Measurements from ENCODE around the gene CHRD.
A peak's percentile ranks its signal among the peaks of the same experiment; 100 is the strongest.
"Not testable (repeated sequence)": the region's sequence is repeated elsewhere in the genome, so short reads cannot be mapped to it uniquely, and the experiment has no call there.

CHRD gene

DNA sequence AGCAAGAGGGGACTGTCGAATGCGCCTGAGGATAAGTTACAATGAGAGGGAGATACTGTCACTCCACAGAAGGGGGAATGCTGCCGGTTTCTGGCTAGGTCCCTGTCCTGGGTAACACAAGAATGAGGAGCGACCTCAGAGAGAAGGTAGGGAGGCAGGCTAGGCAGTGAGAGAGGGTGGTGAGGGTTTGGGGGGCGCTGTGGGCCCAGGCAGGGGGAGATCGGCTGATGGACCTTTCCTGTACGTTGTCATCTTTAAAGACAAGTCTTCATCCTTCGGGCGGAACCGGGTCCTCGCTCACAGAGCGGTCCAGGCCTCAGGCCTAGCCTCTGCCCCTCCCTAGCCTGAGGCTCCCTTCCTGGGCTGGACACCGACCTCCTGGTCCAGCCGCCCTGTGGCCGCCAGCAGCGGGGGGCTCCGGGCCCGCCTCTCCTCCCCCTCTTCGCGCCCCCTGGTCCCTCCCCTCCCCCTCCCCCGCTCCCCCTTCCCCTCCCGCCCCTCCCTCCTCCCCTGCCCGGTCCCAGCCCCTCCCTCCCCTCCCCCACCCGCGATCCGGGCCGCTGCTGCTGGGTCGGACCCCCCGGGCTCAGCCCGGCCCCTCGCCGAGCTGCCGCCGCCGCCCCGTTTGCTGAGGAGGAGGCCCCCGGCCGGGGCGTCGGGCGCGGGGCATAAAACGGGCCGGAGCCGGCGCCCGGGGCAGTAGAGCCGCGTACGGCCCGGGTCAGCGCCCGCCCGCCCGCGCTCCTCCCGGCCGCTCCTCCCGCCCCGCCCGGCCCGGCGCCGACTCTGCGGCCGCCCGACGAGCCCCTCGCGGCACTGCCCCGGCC is at the start of gene CHRD:
TSS of gene CHRD (plus strand) at position 697 of the 827 bp plus-strand sequence. CDS start 265 bp downstream, outside the sequence.
- no peak for DNase-seq

DNA sequence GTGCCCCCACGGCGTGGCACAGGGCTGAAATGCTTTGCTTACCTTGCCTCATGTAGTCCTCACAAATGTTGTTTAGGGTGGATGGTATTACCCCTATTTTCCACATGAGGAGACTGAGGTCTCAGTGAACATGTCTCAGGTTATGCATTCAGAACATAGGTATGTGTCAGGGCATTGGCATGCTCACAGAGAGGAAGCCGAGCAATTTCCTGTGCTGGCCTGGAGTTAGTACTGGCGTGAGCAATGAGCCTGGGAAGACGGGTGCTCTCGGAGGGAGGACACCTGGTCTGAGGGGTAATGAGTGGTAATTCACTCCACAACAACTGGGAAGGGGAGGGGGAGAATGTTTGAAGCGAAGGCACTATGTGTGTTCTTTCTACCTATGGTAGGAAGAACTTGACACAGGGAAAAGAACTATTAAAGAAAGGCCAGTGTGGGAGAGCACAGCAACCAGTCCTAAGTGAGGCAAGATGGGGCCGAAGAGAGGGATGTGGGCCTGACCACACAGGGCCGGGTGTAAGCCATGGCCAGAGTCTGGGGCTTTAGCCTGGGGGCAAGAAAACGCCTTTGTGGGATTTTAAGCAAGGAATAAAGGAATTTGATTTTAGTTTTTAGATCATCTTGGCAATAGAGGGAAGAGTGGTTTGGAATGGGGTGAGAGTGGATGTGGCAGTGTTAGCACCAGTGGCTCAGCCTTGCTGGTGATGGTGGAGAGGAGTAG is 47.3 kb upstream of the CHRD start:
- DNase-seq, result no peak

DNA sequence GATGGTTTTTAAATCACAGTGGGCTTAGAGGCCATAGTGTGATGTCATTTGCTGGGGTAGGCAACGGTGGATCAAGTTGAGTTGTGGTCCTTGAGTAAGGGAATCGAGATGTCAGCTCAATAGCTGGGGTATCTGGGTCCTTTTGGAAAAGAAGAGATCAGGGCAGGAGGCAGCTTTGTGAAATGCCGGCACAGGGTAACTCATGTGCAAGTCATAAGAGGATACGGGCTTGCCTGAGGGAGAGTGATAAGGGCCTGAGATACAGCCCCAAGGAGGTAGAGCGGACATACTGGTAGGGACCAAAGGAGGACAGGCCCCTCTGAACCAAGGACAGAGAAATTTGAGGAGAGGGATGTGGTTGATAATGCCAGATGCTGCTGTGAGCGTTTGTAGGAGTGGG is 46.7 kb upstream of the CHRD start:
- DNase-seq, result no peak

DNA sequence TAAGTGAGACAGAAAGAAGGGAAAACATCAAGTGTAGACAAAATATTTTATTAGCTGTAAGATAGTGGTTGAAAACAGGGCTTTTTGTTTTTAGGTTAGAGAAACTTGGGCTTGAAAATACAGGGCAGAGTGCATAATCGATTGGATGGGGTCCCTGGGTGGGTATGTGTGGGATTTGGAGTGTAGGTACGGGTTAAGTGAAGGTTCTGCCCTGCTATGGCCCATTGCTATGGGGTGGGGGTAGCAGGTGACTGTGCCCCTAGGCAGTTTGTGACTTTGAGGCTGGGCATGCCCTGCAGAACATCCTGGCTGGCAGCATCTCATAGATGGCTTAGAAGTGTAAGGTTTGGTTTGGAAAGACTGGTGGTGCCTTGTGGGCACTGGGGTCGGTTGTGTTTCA is 46.2 kb upstream of the CHRD start:
- DNase-seq, result no peak

DNA sequence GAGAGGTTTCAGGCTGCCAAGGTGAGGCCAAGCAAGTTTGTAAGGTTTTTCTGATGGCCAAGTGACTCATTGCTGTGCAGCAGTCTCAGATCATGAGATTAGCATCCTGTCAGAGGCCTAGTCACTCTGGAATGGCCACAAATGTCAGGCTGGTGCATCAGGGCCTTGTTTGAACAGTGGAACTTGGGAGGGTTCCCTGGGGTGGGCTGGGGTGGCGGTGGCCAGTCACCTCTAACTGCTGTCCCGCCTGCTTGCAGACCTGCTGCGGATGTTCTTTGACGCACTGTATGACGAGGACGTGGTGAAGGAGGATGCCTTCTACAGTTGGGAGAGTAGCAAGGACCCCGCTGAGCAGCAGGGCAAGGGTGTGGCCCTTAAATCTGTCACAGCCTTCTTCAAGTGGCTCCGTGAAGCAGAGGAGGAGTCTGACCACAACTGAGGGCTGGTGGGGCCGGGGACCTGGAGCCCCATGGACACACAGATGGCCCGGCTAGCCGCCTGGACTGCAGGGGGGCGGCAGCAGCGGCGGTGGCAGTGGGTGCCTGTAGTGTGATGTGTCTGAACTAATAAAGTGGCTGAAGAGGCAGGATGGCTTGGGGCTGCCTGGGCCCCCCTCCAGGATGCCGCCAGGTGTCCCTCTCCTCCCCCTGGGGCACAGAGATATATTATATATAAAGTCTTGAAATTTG is 45.2 kb upstream of the CHRD start:
- peak in 1 of 4 experiments; percentile 22 for DNase-seq

DNA sequence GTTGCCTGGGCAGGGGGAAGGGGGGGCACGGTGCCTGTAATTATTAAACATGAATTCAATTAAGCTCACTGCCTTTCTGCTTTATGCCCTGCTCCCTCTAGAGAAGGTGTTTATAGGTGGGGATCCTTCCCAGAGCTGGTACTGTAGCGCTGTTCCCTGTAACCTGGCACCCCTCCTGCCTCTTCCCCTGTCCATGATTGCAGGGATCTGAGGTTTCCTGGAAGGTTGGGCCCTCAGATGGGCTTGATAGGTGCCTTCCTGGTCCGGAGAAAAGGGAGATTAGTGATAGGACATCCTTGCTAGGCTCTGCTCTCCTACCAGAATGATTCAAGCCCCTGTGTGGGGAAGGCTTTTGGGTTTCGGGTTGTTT is 44.6 kb upstream of the CHRD start:
- no peak for DNase-seq

DNA sequence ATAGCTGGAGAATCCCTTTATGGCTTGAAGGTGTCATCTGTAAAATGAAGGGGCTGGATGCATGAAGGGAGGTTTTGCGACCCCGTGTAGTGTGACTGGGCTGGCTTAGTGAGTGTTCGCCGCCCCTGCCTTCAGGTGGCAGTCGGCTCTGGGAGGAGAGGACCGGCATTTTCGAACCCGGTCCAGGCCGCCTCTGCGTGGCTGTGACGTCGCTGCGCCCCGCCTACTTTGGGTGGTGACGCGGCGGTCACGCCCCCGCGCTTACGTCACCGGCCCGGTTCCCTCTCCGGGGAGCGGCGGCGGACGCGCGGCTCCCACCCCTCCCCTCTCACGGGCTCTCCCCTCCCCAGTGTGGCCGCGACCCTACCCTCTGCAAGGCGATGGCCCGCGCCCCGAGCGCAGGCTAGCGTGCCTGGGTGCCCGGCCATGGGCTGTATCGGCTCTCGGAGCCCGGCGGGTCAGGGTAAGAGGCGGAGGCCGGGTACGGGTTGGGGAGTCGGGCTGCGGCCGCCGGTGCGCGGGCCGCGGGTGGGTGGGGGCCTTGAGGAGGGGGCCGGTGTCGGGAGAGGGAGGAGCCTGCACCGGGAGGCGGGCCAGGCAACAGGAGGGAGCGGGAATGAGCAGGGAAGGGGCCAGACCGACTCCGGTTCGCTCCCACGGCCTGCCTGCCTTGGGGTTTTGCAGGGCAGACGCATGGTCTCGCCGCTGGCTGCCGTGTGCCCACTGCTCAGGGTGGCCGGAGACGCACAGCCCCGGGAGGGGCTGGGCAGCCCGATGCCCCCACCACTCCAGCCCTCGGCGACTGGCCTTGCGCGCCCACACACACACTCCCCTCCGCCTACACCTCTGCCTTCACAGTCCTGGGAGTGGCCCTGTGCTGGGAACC is 44.0 kb upstream of the CHRD start:
- peak; percentile 72 to 78 (median 75) for DNase-seq

DNA sequence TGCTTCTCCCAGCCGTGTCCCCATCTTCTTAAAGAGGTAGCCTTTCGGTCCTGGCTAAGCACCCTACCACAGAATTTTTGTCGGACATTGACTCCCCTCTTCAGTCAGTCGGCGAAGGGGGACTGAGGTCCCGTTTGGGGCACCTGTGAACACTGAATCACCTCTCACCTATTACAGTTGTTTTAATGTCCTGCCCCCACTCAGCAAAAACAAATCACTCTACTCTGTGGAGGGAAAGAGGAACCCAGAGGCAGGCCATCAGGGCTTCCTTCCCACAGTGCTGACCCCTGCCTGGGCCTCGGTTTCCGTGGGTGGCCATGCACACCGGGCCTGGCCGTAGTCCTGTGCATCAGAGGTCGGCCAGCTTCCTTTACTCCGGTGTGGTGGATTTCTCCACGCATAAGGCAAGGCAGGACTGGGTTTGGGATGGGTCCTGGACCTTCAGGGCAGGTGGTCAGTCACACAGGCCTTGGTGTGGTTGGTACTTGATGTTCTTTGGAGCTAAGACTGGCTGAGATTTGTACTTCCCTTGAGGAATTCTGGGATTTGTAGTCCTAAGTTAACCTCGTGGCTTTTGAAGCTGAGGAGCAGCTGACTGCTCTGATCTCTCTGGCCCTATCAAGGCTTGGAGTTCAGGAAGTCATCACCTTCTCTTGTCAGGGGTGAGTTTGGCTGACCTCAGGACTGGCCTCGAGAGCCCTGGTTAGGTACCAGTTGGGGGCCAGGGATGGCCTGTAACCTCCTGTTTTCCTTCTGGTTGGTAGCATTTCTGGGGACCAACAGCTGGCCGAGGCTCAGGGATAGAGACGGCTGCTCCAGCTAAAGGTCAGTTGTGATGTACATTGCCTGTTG is 43.1 kb upstream of the CHRD start:
- DNase-seq, result no peak

DNA sequence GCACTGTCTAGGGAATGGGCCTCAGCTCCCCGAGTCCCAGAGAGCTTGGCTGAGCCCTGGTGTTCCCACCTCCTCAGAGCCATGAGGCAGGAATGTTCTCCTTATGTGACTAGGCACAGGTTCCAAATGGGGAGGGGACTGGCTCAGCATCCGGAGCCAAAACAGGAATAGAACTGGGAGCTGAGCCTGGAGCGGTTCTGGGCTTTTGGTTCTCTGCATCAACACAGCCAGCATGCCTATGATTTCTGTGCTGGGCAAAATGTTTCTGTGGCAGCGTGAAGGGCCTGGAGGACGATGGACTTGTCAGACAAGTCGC is 42.5 kb upstream of the CHRD start, which contains the start of gene FAM131A:
TSS of gene FAM131A (plus strand) at position 202 of the 316 bp plus-strand sequence. CDS start at position 233, 31 bp downstream.
- DNase-seq, result no peak

DNA sequence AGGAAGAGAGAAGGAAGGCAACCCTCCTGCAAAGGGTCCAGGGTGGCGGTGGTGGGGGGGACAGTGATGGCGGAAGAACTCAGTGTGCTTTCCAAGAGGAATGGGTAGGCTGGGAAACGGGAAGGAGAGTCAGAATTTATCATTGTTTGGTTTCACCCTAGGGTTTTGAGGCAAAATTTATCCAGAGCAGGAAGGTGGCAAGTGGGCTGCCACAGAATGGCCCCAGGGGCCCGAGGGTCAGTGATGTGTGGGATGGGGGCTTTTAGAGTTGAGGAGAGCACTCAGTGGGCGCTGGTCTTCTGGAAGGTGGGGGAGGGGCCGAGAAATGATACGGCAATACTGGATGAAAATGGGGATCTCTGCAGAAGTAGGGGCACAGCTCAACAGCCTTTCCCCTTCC is 41.9 kb upstream of the CHRD start:
- no peak for DNase-seq

DNA sequence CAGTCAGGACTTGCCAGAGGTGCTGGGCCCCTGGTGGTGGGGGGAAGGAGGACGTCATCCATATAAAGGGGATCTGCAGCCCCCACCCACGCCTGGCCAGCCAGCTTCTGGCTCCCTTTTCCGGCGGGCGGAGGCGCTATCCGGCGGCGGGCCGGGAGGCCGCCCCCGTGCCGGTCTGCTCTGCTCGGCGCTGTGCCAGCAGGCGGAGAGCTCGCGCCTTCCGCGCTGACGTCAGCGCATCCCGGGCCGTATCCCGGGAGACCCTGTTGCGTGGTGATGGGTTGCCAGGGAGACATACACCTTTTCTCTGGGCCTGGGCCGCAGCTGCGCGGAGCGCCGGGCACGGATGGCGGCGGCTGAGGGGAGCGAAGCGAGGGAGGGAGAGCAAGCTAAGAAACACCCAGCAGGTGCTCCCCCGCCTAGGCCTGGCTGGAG is 41.3 kb upstream of the CHRD start:
- no peak for DNase-seq

DNA sequence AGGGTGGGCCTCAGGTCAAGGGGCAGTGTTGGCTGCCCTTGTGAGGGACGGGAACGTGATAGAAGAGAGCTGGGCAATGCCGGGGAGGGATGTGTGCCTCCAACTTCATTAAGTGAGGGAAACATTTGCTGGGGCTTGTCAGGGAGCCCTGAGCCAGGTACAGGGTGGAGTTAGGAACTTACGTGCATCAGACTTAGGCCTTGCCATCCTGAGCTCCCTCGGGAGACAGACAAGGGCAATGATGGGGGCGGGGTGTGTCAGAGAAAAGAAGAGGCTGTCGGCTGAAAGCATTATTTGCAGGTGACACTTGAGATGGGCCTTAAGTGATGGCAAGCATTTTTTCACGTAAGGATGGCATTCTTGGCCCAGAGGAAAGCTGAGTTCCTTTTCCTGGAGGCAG is 40.9 kb upstream of the CHRD start:
- DNase-seq, result no peak

DNA sequence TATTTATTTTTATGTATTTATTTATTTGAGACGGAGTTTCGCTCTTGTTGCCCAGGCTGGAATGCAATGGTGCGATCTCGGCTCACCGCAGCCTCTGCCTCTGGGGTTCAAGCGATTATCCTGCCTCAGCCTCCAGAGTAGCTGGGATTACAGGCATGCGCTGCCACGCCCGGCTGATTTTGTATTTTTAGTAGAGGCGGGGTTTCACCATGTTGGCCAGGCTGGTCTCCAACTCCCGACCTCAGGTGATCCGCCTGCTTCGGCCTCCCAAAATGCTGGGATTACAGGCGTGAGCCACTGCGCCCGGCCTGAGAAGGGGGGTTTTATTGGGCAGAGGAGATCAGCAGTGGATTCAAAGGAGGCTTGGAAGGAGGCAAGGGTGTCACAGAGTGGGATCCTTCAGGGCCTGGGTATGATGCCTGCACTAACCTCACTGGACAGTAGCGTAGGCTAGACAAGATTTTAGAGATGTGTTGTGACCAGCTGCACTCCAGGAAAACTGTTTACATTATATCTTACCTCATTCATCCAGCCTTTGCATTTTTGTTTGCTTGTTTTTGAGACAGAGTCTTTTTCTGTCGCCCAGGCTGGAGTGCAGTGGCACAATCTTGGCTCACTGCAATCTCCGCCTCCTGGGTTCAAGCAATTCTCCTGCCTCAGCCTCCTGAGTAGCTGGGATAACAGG is 40.3 kb upstream of the CHRD start:
- not testable (repeated sequence) for DNase-seq

DNA sequence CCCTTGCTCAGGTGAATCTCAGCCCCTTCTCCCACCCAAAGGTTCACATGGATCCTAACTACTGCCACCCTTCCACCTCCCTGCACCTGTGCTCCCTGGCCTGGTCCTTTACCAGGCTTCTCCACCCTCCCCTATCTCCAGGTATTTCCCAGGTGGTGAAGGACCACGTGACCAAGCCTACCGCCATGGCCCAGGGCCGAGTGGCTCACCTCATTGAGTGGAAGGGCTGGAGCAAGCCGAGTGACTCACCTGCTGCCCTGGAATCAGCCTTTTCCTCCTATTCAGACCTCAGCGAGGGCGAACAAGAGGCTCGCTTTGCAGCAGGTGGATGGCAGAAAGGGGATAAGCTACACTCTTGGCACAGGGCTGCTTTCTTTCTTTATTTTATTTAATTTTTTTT is 37.9 kb upstream of the CHRD start:
- DNase-seq, result no peak

DNA sequence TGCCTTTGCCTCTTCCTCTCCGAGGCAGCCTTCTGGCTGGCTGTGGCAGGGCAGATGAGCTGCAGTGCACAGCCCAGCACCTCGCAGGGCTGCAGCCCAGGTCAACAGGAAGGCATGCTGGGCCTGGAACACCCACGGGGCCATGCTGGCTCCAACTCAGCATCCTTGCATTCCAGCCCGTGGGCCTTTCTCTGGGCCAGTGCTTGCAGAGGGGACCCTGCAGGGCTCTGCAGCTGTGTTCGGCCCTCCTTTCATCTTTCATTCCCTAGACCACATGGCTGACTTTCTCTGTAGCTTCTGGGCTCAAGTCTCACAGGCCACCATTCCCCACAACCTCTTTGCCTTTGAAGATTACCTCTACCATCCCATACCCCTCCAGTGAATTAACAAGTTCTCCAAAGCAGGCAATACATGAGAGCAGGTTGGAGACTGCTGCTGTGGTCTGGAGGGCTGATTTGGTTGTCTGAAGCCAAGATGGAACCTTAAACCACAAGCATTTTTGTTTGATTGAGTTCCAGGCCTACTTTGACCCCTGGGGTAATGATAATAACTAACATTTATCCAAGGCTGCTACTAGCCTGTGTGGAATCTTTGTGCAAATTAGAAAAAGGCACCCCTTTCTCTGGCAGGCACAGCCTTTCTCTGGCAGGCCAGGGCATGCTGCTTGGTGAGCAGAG is 36.5 kb upstream of the CHRD start:
- DNase-seq, result no peak

DNA sequence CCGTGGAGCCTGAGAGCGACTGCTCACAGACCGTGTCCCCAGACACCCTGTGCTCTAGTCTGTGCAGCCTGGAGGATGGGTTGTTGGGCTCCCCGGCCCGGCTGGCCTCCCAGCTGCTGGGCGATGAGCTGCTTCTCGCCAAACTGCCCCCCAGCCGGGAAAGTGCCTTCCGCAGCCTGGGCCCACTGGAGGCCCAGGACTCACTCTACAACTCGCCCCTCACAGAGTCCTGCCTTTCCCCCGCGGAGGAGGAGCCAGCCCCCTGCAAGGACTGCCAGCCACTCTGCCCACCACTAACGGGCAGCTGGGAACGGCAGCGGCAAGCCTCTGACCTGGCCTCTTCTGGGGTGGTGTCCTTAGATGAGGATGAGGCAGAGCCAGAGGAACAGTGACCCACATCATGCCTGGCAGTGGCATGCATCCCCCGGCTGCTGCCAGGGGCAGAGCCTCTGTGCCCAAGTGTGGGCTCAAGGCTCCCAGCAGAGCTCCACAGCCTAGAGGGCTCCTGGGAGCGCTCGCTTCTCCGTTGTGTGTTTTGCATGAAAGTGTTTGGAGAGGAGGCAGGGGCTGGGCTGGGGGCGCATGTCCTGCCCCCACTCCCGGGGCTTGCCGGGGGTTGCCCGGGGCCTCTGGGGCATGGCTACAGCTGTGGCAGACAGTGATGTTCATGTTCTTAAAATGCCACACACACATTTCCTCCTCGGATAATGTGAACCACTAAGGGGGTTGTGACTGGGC is 35.1 kb upstream of the CHRD start:
- no peak for DNase-seq

DNA sequence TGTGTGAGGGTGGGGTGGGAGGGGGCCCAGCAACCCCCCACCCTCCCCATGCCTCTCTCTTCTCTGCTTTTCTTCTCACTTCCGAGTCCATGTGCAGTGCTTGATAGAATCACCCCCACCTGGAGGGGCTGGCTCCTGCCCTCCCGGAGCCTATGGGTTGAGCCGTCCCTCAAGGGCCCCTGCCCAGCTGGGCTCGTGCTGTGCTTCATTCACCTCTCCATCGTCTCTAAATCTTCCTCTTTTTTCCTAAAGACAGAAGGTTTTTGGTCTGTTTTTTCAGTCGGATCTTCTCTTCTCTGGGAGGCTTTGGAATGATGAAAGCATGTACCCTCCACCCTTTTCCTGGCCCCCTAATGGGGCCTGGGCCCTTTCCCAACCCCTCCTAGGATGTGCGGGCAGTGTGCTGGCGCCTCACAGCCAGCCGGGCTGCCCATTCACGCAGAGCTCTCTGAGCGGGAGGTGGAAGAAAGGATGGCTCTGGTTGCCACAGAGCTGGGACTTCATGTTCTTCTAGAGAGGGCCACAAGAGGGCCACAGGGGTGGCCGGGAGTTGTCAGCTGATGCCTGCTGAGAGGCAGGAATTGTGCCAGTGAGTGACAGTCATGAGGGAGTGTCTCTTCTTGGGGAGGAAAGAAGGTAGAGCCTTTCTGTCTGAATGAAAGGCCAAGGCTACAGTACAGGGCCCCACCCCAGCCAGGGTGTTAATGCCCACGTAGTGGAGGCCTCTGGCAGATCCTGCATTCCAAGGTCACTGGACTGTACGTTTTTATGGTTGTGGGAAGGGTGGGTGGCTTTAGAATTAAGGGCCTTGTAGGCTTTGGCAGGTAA is 34.3 kb upstream of the CHRD start:
- DNase-seq, result no peak

DNA sequence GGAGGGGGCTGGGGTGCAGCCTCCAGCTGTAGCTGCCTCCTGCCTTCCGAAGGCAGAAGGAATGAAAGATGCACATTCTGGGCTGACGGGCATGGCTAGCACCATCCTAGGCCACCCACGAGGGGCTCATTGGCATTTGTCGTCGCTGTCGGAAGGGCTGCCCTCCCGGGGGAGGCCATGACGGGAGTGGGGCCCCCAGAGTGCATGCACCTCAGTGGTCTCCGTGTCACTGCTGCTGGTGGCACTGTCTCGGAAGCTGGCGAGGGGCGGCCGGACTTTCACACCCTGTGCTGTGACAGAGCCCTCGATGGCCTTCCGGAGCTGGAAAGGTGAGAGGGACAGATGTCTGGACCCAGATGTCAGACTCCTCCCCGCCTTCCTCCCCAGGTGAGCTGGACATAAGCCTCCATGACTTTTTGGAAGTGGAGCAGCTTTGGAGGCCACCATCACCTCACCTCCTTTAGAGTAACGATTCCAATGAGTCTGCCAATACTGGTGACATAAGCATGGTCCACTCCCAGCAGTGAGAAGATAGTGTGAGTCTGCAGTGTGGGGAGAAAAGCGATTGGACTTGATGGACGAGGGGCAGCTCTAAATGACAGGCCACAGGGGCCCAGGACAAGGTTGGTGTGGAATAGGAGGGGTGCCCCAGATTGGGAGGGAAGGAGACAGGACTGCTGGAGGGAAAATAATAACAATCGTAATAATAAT is 33.2 kb upstream of the CHRD start:
- DNase-seq, result no peak
